Measurements from ENCODE around the gene PHACTR1.
A peak's percentile ranks its signal among the peaks of the same experiment; 100 is the strongest.

Gene PHACTR1

GRCh38 chr6:12947967-12948366, 231.4 kb downstream of the PHACTR1 start:
- DNase-seq (ENCODE audit: low spot score) (no peak), FAIRE-seq (no peak)

GRCh38 chr6:12950976-12951375, 234.4 kb downstream of the PHACTR1 start:
- FAIRE-seq (no peak), DNase-seq (ENCODE audit: low spot score) (no peak)

GRCh38 chr6:12951415-12951814, 234.8 kb downstream of the PHACTR1 start:
- no peak for DNase-seq (ENCODE audit: low spot score)
- no peak for FAIRE-seq

GRCh38 chr6:12952318-12952717, 235.8 kb downstream of the PHACTR1 start:
- DNase-seq (ENCODE audit: low spot score) (no peak), FAIRE-seq (no peak)

- DNase-seq (ENCODE audit: low spot score) (no peak), FAIRE-seq (no peak)
Measured at GRCh38 chr6:12955956-12956355, 239.4 kb downstream of the PHACTR1 start.

- no peak for DNase-seq (ENCODE audit: low spot score)
- no peak for FAIRE-seq
Measured at GRCh38 chr6:12956991-12957320, 240.4 kb downstream of the PHACTR1 start.

GRCh38 chr6:12957321-12958051, 240.9 kb downstream of the PHACTR1 start:
- FAIRE-seq, result no peak
- peak; percentile 56 for DNase-seq (ENCODE audit: low spot score)

- DNase-seq (ENCODE audit: low spot score), result no peak
- FAIRE-seq, result no peak
Measured at GRCh38 chr6:12958052-12958706, 241.6 kb downstream of the PHACTR1 start.

GRCh38 chr6:12961761-12962160, 245.2 kb downstream of the PHACTR1 start:
- no peak for FAIRE-seq
- DNase-seq (ENCODE audit: low spot score), result no peak

- FAIRE-seq, result no peak
- DNase-seq (ENCODE audit: low spot score), result no peak
Measured at GRCh38 chr6:12962529-12962928, 246.0 kb downstream of the PHACTR1 start.

- DNase-seq (ENCODE audit: low spot score) (no peak), FAIRE-seq (no peak)
Measured at GRCh38 chr6:12962987-12963386, 246.4 kb downstream of the PHACTR1 start.

GRCh38 chr6:12963567-12963966, 247.0 kb downstream of the PHACTR1 start:
- FAIRE-seq (no peak), DNase-seq (ENCODE audit: low spot score) (no peak)

GRCh38 chr6:12967686-12968085, 251.1 kb downstream of the PHACTR1 start:
- FAIRE-seq, result no peak
- DNase-seq (ENCODE audit: low spot score), result no peak

- FAIRE-seq, result no peak
Measured at GRCh38 chr6:12968290-12968689, 251.7 kb downstream of the PHACTR1 start.

GRCh38 chr6:12968839-12969558, 252.4 kb downstream of the PHACTR1 start:
- FAIRE-seq, result no peak
- no peak for DNase-seq (ENCODE audit: low spot score)

More at GRCh38 chr6:12968290-12968689, 251.7 kb downstream of the PHACTR1 start:
- DNase-seq (ENCODE audit: low spot score), result no peak

GRCh38 chr6:12969966-12970365, 253.4 kb downstream of the PHACTR1 start:
- DNase-seq (ENCODE audit: low spot score) (no peak), FAIRE-seq (no peak)

- FAIRE-seq (no peak), DNase-seq (ENCODE audit: low spot score) (no peak)
Measured at GRCh38 chr6:12973386-12973785, 256.8 kb downstream of the PHACTR1 start.

GRCh38 chr6:12974551-12974950, 258.0 kb downstream of the PHACTR1 start:
- DNase-seq (ENCODE audit: low spot score) (no peak), FAIRE-seq (no peak)

- FAIRE-seq (no peak), DNase-seq (ENCODE audit: low spot score) (no peak)
Measured at GRCh38 chr6:12976366-12976765, 259.8 kb downstream of the PHACTR1 start.

GRCh38 chr6:12977206-12977605, 260.6 kb downstream of the PHACTR1 start:
- DNase-seq (ENCODE audit: low spot score) (no peak), FAIRE-seq (no peak)

- FAIRE-seq, result no peak
- no peak for DNase-seq (ENCODE audit: low spot score)
Measured at GRCh38 chr6:12977806-12978205, 261.2 kb downstream of the PHACTR1 start.

- FAIRE-seq (no peak), DNase-seq (ENCODE audit: low spot score) (no peak)
Measured at GRCh38 chr6:12980741-12981140, 264.2 kb downstream of the PHACTR1 start.

GRCh38 chr6:12984776-12985175, 268.2 kb downstream of the PHACTR1 start:
- FAIRE-seq (no peak), DNase-seq (ENCODE audit: low spot score) (no peak)
